Eye (tissue), 1 donor: ENCODE results near the gene NAT8L.

Experiments used
- DNase-seq: peaks from one replicate; pipeline ENCODE4 v3.0.0-alpha.2; 2015

Gene NAT8L

GRCh38 chr4:2065106-2065930 lies 6.2 kb downstream of the NAT8L start:
- no peak for DNase-seq

- DNase-seq: no peak
Observed at GRCh38 chr4:2066011-2066551, 7.0 kb downstream of the NAT8L start.

DNA sequence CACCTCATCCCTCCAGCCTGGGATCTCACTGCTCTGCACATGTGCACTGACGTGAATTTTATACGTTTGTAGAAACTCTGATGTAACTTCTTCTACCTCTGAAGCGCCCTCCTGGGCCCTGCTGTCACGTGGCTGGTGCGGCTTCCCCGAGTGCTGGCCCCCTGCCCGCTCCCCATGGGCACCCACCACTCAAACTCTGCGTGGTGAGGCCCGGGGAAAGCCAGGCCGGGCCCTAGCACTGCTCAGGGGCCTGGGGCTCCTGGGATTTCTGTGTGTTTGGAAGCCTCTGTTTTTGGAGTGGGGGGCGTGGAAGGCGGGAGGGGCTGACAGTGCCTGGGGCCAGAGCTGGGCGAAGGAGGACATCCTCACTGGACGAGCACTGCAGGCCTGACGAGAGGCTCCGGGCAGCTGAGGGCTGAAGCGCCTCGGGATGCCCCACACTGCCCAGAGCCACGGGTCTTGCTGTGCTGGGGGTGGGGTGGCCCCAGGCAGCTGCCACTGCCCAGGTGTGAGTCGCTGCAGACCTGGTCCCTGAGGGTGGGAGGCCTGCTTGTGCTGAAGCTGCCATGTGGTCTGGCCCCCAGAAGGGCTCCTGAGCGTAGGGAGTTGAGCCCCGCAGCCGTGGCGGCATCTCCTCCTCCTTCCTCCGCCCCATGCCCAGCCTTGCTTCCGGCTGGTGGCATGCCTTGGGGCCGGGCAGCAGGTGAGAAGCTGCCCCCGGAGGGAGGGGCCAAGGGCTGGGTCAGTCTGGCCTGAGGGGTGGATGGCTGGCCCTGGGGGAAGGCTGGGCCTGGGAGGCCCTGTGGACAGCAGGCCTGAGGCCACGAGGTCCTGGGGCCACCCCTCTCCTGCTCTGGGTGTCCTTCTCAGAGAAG lies 7.7 kb downstream of the NAT8L start:
- DNase-seq: no peak

DNA sequence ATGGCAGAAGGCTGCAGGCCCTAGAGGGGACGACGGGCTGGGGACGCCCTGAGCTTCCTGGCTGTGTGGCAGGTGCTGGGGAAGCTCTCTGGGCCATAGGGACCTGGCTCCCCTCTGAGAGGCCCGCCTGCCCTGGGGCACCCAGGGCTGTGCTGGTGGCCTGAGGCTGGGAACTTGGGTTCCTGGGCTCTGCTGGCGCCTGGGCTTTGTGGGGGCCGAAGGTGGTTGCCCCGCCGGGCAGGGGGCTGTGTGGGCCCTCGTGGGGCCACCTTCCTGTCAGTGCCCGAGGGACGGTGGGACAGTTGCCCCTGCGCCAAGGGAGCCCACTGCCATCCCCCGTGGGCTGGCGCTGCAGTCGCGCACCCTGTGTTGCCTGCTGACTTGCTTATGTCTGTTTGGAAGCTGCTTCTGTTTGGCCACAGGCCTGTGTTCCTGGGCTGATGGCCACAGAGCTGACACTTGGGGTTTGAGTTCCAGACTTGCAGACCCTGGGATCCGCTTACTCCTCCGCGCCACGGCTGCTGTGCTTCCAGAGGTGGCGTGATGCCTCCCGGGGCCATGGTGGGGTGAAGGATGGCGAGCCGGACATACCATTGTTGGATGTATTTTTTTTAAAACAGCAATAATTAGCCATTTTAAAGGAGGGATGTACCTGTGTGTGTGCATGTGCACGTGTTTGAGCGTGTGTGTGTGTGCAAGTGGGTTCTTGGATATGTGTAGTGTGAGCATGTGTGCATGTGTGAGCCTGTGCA lies 8.5 kb downstream of the NAT8L start:
- no peak for DNase-seq

- no peak for DNase-seq
Observed at GRCh38 chr4:2068198-2068470, 9.0 kb downstream of the NAT8L start.

GRCh38 chr4:2068566-2068965 lies 9.4 kb downstream of the NAT8L start:
- DNase-seq: no peak

DNA sequence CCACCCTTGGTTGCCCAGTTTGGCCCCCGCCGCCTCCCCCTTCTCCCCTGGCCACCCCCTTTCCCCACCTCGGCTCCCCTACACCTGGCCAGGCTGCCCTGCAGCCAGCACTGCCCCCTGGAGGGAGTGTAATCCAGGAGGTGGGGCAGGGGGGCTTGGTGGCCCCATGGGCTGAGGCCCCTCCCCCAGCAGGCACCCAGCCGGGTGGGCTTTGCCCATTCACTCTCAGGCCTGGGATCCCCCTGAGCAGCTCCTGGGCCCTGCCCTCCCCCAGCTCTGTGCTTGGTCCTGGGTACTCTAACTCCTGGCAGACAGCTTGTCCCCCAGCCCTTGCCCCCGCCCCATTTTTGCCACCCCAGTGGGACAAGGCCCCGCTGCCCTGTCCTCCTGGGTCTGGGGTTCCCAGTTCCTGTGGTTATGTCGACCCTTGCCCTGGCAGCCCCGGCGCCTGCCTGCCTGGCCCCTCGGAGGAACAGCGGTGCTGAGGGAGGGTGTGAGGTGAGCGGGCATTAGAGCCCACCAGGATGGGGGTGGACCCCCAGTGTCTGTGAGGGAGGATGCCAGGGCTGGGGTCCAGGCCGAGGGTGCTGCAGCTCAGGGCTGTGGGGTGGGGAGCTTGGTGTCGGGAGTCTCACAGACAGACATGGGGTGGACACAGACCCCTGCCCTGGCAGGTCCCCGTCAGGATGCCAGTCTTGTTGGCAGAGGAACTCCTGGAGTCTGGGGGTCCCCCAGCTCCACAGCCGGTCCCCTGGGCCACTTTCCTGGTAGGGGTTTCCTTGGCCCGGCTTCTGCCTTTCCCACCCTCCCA lies 10.2 kb downstream of the NAT8L start:
- no peak for DNase-seq

DNA sequence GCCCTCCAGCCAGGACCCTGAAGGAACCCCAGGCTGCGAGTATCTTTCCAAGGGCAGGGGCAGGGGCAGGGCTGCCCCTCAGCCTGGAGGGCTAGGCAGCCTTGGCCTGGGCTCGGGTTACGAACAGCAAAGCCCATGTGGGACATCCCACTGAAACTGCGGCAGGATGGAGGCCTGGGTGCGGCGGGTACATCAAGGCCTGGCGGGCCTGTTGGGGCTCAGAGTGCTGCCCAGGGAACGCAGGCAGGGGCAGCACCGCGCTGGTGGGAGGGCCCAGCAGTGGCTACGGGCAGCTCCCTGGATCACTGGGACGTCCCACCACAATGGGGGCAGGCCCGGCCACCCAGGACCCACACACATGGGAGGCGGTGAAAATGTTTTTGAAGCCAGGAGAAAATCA lies 10.9 kb downstream of the NAT8L start:
- no peak for DNase-seq

DNA sequence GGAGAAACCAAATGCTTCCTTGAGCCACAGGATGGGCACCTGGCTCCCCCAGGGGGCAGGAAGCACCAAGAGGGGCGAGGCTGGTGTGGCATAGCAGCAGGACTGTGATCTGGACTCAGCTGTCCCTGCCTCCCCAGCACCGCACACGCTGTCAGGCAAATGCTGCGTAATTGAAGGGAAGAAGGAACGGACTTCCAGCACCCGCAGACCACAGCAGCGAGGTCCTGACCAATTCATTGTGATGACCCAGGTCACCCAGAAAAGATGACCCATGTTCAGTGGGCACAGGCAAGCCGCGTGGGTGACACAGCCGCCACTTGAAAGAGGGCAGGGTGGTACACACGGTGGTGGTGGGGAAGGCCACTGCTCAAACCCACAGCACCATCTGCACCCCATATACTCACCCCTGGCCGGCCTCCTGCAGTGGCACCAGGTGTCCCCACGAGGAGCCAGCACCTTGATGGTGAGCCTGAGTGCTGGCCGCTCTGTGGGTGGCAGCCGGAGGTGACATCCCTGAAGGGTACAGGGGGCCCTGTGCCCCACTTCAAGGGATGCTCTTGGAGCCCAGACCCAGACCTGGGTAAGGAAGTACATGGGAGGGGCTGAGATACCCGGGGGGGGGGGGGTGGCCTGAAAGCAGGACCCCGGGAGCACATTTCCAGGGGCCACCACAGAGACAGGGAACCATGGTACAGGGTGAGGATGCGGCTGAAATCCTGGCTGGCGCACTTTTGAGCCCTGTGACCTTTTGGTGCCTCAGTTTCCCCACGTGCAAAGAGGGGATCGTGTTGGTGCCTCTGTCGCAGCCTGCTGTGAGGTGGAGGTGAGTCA lies 11.5 kb downstream of the NAT8L start:
- DNase-seq: no peak

- peak; percentile 46 for DNase-seq
Observed at GRCh38 chr4:2071252-2071911, 12.3 kb downstream of the NAT8L start.

- DNase-seq: no peak
Observed at GRCh38 chr4:2071912-2072867, 13.1 kb downstream of the NAT8L start.

DNA sequence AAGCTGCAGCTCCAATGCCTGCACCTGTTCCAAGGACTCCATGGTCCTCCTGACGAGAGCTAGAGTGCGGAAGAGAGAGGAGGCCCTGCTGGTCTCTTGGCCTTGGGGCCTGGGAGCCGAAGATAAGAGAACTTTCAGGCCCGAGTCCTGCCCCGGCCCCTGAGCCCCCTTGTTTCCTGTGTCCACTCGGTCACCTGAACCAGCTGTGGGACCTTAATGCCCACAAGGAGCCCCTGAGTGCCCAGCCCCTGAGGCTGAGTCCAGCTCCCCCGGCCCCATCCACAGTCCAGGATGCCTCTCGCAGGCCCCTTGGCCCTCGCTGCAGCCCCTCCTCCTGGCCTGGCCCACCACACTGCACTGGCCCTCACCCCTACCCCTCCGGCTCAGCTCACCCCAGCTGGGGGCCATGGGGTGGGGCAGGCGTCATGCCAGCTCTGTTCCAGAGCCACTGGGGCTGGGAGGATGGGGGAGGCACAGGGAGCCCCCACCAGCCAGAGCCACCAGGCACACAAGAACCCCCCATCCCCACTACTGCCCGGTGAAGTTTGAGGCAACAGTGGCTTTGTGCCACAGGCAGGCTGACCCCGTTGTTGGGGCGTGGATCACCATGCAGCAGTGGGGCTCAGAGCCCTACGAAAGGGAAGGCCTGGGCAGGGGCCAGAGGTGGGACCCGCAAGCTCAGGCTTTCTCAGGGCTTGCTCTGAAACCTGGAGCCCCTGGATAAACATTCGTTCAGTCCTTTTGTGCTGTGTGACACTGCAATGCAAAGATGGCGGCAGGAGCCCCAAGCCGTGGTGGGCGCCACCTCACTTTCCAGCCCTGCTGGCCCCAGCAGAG lies 14.1 kb downstream of the NAT8L start:
- DNase-seq: no peak

- no peak for DNase-seq
Observed at GRCh38 chr4:2073808-2074481, 14.8 kb downstream of the NAT8L start.

DNA sequence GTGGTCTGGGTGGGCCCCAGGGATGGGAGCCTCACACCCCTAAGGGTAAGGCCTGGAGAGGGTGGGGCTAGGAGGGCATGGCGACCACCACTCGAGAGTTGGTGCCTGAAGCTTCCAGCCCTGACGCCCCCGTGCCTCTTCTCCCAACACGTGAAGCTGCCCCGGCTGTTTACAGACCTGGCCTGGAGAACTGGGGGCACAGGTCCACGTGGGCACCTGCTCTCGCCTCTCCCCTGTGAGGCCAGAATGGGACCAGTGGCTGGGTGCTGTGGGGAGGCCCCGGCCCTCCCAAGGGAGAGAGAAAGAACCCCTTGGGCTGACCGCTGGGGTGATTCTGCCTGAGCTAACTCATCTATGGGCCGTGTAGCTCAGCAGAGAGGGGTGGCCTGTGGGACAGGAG lies 15.5 kb downstream of the NAT8L start:
- DNase-seq: no peak

DNA sequence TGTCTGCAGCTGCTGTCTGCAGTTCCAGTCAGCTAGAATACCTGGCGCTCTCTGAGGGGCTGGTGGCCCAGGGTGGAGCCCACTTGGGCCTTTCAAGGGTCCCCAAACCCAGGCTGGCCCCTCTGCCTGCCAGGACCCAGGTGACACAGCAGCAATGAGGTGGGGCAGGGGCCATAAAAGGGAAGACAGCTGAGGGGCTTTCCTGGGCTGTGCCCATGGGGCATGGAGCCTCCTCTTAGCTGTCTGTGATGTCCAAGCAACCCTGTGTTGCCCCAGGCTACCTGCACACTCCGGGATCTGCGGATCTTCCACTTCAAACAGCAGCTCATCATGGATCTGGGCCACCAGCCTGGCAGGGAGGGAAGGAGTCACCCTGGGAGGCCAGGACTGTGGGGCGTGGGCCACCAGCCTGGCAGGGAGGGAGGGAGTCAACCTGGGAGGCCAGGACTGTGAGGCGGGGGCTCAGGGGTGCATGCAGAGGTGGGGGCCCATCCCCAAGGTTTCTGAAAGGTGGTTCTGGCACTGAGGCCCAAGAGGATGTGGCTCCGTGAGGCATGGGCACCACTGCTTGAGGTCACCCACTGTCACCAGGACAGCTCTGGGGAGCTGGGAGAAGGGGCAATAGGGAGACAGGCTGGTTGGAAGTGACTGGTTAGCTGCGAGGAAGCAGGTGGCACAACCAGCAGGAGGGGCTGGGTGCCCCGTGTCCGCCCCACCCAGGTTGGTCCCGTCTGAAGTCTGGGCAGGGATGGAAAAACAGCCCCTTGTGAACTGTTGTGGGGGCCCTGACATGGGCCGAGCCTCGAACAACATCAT lies 16.3 kb downstream of the NAT8L start:
- no peak for DNase-seq

DNA sequence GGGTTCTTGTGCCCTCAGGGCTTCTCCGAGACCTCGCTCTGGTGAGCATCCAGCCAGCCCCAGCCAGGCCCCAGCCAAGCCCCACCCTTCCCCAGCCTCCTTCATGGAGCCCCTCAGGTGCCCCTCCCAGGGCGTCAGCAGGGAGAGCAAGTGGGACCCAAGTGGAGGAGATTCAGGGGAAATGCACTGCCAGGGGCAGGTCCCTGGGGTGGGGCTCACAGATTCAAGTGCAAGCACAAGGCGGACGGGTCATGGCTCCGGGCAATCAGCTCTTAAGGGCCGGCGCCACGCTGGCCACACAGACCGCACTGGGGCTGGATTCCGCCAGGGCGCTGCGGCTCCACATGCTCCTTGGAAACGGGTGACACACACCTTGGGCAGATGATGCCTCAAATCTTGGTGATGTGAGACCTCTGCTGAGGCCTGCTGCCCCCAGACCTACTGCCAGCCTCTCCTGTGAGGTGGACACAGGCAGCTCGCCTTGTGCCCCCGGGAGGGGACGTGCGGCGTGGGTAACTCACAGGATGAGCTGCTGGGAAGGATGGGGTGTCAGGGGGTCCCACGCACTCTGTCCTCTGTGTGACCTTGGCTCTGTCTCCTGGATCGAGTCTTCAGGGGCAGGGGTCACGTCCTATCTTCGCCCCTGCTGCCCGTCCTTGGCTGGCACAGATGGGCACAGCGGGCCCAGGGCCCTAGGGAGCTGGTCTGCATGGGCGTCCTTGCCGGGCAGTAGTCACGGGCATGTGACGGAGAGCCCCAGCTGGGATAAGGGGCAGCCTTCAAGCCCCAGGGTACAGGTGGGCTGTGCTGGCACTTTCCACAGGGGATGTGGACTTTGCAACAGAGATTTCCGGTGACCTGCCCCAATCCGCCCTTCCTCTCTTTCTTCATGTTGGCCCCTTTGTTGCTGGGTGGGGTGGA lies 17.1 kb downstream of the NAT8L start:
- no peak for DNase-seq
